Psoas muscle (tissue), 8 donors: Measurements from ENCODE around the gene SHC3. TPM values are rescaled to one million over a fixed set of nuclear protein-coding genes. Genes with fewer than 3 reads are reported as not detected.

Experiments used
- ATAC-seq, 4 donors: fragments of 200-7000 bp; cut with Tn5 transposase; one replicate each; pipeline ENCODE4 v1.9.1; 2020; ENCODE audit warnings: moderate library complexity in 3 of 4, mild to moderate bottlenecking in 2 of 4
- DNase-seq, 2 donors: peaks; one replicate each; pipeline ENCODE4 v3.0.0-alpha.2; 2020
- H3K27ac ChIP-seq: fragments of 200-600 bp; one replicate; pipeline ENCODE4 v1.8.0; 2022
- H3K27me3 ChIP-seq, 3 donors: fragments of 200-600 bp in 1 of 3; one replicate each; pipeline versions ENCODE4 v1.6.1 to v1.8.0; 2013 to 2022; ENCODE audit warnings: low read length in 2 of 3, mild to moderate bottlenecking in 2 of 3, moderate library complexity in 1 of 3; ENCODE audit not compliant: insufficient read depth in 3 of 3
- H3K36me3 ChIP-seq, 2 donors: fragments of 200-600 bp in 1 of 2; one replicate each; pipeline versions ENCODE4 v1.6.1 to v1.8.0; 2013 to 2022; ENCODE audit warnings: low read depth in 1 of 2, mild to moderate bottlenecking in 1 of 2, moderate library complexity in 1 of 2; ENCODE audit not compliant: insufficient read depth in 1 of 2
- H3K4me1 ChIP-seq: fragments of 200-600 bp; one replicate; pipeline ENCODE4 v1.8.0; 2022
- H3K4me3 ChIP-seq: fragments of 200-600 bp; one replicate; pipeline ENCODE4 v1.8.0; 2022; ENCODE audit warnings: mild to moderate bottlenecking
- H3K9me3 ChIP-seq: fragments of 200-600 bp; one replicate; pipeline ENCODE4 v1.8.0; 2022
- CTCF ChIP-seq: fragments of 200-600 bp; IDR thresholded peaks from one replicate; pipeline ENCODE4 v1.8.0; 2022; ENCODE audit warnings: antibody characterized with exemption
- WGBS, 3 donors: extraction: QIAGEN DNeasy Blood & Tissue Kit; methylation state at CpG; one replicate each; pipeline versions ENCODE4 v1.1.6 to v1.1.7; 2013; 5-methylcytosine and 5-hydroxymethylcytosine counted together
- intact Hi-C, 2 donors: fragments of 100-400 bp; cut with DNase I; formaldehyde crosslinking; loops; one replicate each; pipeline versions ENCODE4 v1.11.0 to v1.14.2; 2022
- polyA plus RNA-seq, 3 donors: library from polyadenylated mRNA; stranded (reverse); fragments of 200-250 nt; gene quantifications; one replicate each; pipeline ENCODE4 v1.2.3, GENCODE V29; 2013
- total RNA-seq, 4 donors: library from RNA; stranded (reverse); fragmentation: NEBNext Ultra II Directional in 2 of 4; extraction: Animal tissue kit (Norgen Biotek cat#: 25700) in 2 of 4; gene quantifications; one replicate each; pipeline versions ENCODE4 v1.2.1 to v1.2.4, GENCODE V29; 2021 to 2023
- donor health status: healthy with polysubstance abuse.
- donor health status: DM: no; HTN: no; CAD: no; lungs with moderate emphysema.
- donor health status: Bipolar disorder and iron deficiency.
- donor health status: healthy.
- donor health status: DM: yes; HTN: yes; CAD: no.
- donor health status: DM: no; HTN: no; CAD: no.
- donor health status: DM: no; HTN: no; CAD: no.
- donor health status: DM: yes; HTN: yes; CAD: no.

Gene SHC3
- total and polyA plus RNA-seq, 7 donors: 0.04 to 0.71 (median 0.20) TPM

GRCh38 chr9:88990041-88990728, 188.4 kb downstream of the SHC3 start:
- no peak for ATAC-seq
- WGBS, 3 donors: 84 to 86% (median 84%) methylated on average over 25 of the region's 25 CpGs
- Histone ChIP-seq H3K27me3 (peaks cover under 1 to 42% (median 12%) of the 10 kb centered on the region in 3 donors), H3K9me3 (no peaks in the 10 kb centered on the region), H3K36me3 (no peaks in the 10 kb centered on the region), H3K27ac (no peak overlapping the region), H3K4me1 (no peaks in the 10 kb centered on the region), H3K4me3 (no peak overlapping the region)
- intact Hi-C loops: no loop called here
- no peak for DNase-seq
- no peak for TF ChIP-seq CTCF

- peak in 1 of 4 donors; percentile 35 for ATAC-seq
- H3K27ac ChIP-seq: no peak overlapping the region
- H3K4me1 ChIP-seq: no peaks in the 10 kb centered on the region
- 34 to 42% (median 42%) methylated on average over 7 of the region's 7 CpGs for WGBS, 3 donors
- H3K4me3 ChIP-seq: no peak overlapping the region
- no peak for TF ChIP-seq CTCF
- H3K27me3 ChIP-seq: peaks cover 3 to 31% (median 12%) of the 10 kb centered on the region in 3 donors
- H3K36me3 ChIP-seq: no peaks in the 10 kb centered on the region
- no peak for DNase-seq
- intact Hi-C loops: no loop called here
- no peaks in the 10 kb centered on the region for H3K9me3 ChIP-seq
These were observed 189.6 kb downstream of the SHC3 start for GRCh38 chr9:88988796-88989641.

GRCh38 chr9:88987661-88988060, 191.0 kb downstream of the SHC3 start:
- no peak for TF ChIP-seq CTCF
- peaks cover 3 to 22% (median 16%) of the 10 kb centered on the region in 3 donors for H3K27me3 ChIP-seq
- ATAC-seq (no peak), DNase-seq (no peak)
- intact Hi-C loops: no loop called here
- H3K9me3 ChIP-seq: no peaks in the 10 kb centered on the region
- no peaks in the 10 kb centered on the region for H3K4me1 ChIP-seq
- H3K27ac ChIP-seq: no peak overlapping the region
- WGBS, 3 donors: 80 to 89% (median 80%) methylated on average over 4 of the region's 4 CpGs
- H3K4me3 ChIP-seq: no peak overlapping the region
- no peaks in the 10 kb centered on the region for H3K36me3 ChIP-seq

- WGBS, 3 donors: 72 to 75% (median 72%) methylated on average over 3 of the region's 3 CpGs
- no peak for ATAC-seq
- Histone ChIP-seq H3K36me3 (no peaks in the 10 kb centered on the region), H3K9me3 (no peaks in the 10 kb centered on the region), H3K4me3 (no peak overlapping the region), H3K27me3 (peaks cover 3 to 14% (median 12%) of the 10 kb centered on the region in 3 donors), H3K27ac (no peak overlapping the region), H3K4me1 (no peaks in the 10 kb centered on the region)
- DNase-seq: no peak
- no peak for TF ChIP-seq CTCF
- intact Hi-C loops: no loop called here
These were observed 191.8 kb downstream of the SHC3 start for GRCh38 chr9:88986776-88987175.
